GM13976 (cell line): ENCODE measurements around the gene ATP2B2.

Experiments used
- DNase-seq: peaks from one replicate; pipeline ENCODE4 v3.0.0; 2012; ENCODE audit warnings: low spot score
- CTCF ChIP-seq: IDR thresholded peaks from 2 replicates; pipeline ENCODE4 v1.5.1; 2012; ENCODE audit warnings: borderline replicate concordance, mild to moderate bottlenecking; ENCODE audit not compliant: insufficient read depth; ENCODE audit errors: extremely low read depth, missing control alignments, control extremely low read depth
- in situ Hi-C: fragments of 300-500 bp; cut with MboI; formaldehyde crosslinking; loops from one replicate; pipeline ENCODE4 v1.12.0; 2022; ENCODE audit warnings: low sequenced_read_pairs, mixed read lengths, inconsistent platforms; ENCODE audit not compliant: unreplicated experiment

The ATP2B2 gene

GRCh38 chr3:10474275-10474646 is 31.1 kb downstream of the ATP2B2 start:
- no peak for DNase-seq
- TF ChIP-seq CTCF, result no peak
- in situ Hi-C loops, result no loop called here

- no peak for TF ChIP-seq CTCF
- in situ Hi-C loops, result no loop called here
- DNase-seq, result no peak
Measured at GRCh38 chr3:10473581-10474274, 31.7 kb downstream of the ATP2B2 start.

- TF ChIP-seq CTCF, result no peak
- DNase-seq, result no peak
- in situ Hi-C loops, result no loop called here
Measured at GRCh38 chr3:10472877-10473440, 32.4 kb downstream of the ATP2B2 start.

GRCh38 chr3:10471054-10471688 is 34.2 kb downstream of the ATP2B2 start:
- in situ Hi-C loops, result no loop called here
- DNase-seq, result no peak
- TF ChIP-seq CTCF, result no peak

- in situ Hi-C loops, result no loop called here
- no peak for DNase-seq
- TF ChIP-seq CTCF, result no peak
Measured at GRCh38 chr3:10470120-10471053, 35.0 kb downstream of the ATP2B2 start.

GRCh38 chr3:10469441-10470119 is 35.8 kb downstream of the ATP2B2 start:
- DNase-seq, result no peak
- in situ Hi-C loops, result no loop called here
- no peak for TF ChIP-seq CTCF
